ENCODE results near the gene NTN3. TPM values are rescaled to one million over a fixed set of nuclear protein-coding genes. Genes with fewer than 3 reads are reported as not detected.

The NTN3 gene
- total and polyA plus RNA-seq, 7 experiments from 2014 or later = not detected

- POLR2A ChIA-PET = no interaction called here
- intact Hi-C loops (cut with micrococcal nuclease) = no loop called here
- no peaks in the 10 kb centered on the region for H3K9me3 ChIP-seq (ENCODE audit: control insufficient read depth in 2 of 3, low read length in 3 of 3)
- peaks cover 11 to 14% (median 12%) of the 10 kb centered on the region in 7 donors for H3K4me1 Mint-ChIP-seq
- H3K4me3 ChIP-seq (ENCODE audit: low read length) = no peak overlapping the region
- no peaks in the 10 kb centered on the region for H3K27me3 Mint-ChIP-seq
- no peaks in the 10 kb centered on the region for H3K36me3 Mint-ChIP-seq
- H3K9me3 Mint-ChIP-seq = no peaks in the 10 kb centered on the region
- ATAC-seq (no peak), DNase-seq (no peak)
- no peaks in the 10 kb centered on the region for H3K27me3 ChIP-seq (ENCODE audit: control insufficient read depth in 2 of 2, insufficient read depth in 2 of 2, low read length in 2 of 2)
- H3K4me1 ChIP-seq (ENCODE audit: control insufficient read depth in 2 of 2, insufficient read depth in 2 of 2, low read length in 2 of 2) = peaks cover 10 to 15% of the 10 kb centered on the region in 2 donors
- H3K36me3 ChIP-seq (ENCODE audit: control insufficient read depth in 2 of 3, insufficient read depth in 3 of 3, low read length in 3 of 3) = no peaks in the 10 kb centered on the region
- CTCF ChIA-PET = interaction anchor here (0.6 kb wide), 1 partner anchor 228 kb away, joined by 3 read pairs; no protein-coding TSS in a partner anchor
- no peak overlapping the region for H3K4me3 Mint-ChIP-seq
- H3K27ac ChIP-seq (ENCODE audit: low read depth, low read length) = no peak overlapping the region
- H3K27ac Mint-ChIP-seq = no peak overlapping the region
These were observed 18.5 kb downstream of the NTN3 start for GRCh38 chr16:2489581-2489980.

GRCh38 chr16:2490190-2491105, 19.4 kb downstream of the NTN3 start:
- intact Hi-C loops (cut with micrococcal nuclease) = no loop called here
- H3K4me1 ChIP-seq (ENCODE audit: control insufficient read depth in 2 of 2, insufficient read depth in 2 of 2, low read length in 2 of 2) = peaks cover 10 to 15% of the 10 kb centered on the region in 2 donors
- H3K36me3 ChIP-seq (ENCODE audit: control insufficient read depth in 2 of 3, insufficient read depth in 3 of 3, low read length in 3 of 3) = no peaks in the 10 kb centered on the region
- Mint-ChIP-seq H3K9me3 (no peaks in the 10 kb centered on the region), H3K4me3 (no peak overlapping the region), H3K27ac (no peak overlapping the region), H3K36me3 (no peaks in the 10 kb centered on the region), H3K4me1 (peaks cover 10 to 13% (median 11%) of the 10 kb centered on the region in 7 donors), H3K27me3 (no peaks in the 10 kb centered on the region)
- ATAC-seq (no peak), DNase-seq (no peak)
- no peak overlapping the region for H3K27ac ChIP-seq (ENCODE audit: low read depth, low read length)
- ChIA-PET POLR2A (no interaction called here), CTCF (no interaction called here)
- no peaks in the 10 kb centered on the region for H3K9me3 ChIP-seq (ENCODE audit: control insufficient read depth in 2 of 3, low read length in 3 of 3)
- H3K4me3 ChIP-seq (ENCODE audit: low read length) = no peak overlapping the region
- no peaks in the 10 kb centered on the region for H3K27me3 ChIP-seq (ENCODE audit: control insufficient read depth in 2 of 2, insufficient read depth in 2 of 2, low read length in 2 of 2)

- no peaks in the 10 kb centered on the region for H3K27me3 Mint-ChIP-seq
- peaks cover 3 to 5% (median 4%) of the 10 kb centered on the region in 7 donors for H3K4me1 Mint-ChIP-seq
- intact Hi-C loops (cut with micrococcal nuclease) = no loop called here
- H3K9me3 Mint-ChIP-seq = no peaks in the 10 kb centered on the region
- ChIA-PET CTCF (interaction anchor here (0.9 kb wide), 1 partner anchor 9 kb away, joined by 3 read pairs; no protein-coding TSS in a partner anchor), POLR2A (no interaction called here)
- H3K27me3 ChIP-seq (ENCODE audit: control insufficient read depth in 2 of 2, insufficient read depth in 2 of 2, low read length in 2 of 2) = no peaks in the 10 kb centered on the region
- H3K9me3 ChIP-seq (ENCODE audit: control insufficient read depth in 2 of 3, low read length in 3 of 3) = no peaks in the 10 kb centered on the region
- H3K4me3 Mint-ChIP-seq = no peak overlapping the region
- H3K27ac ChIP-seq (ENCODE audit: low read depth, low read length) = no peak overlapping the region
- peaks cover 2 to 4% of the 10 kb centered on the region in 2 donors for H3K4me1 ChIP-seq (ENCODE audit: control insufficient read depth in 2 of 2, insufficient read depth in 2 of 2, low read length in 2 of 2)
- peak overlapping the region in 1 of 9 donors; percentile 36 for H3K27ac Mint-ChIP-seq
- DNase-seq (no peak), ATAC-seq (no peak)
- peaks cover 0 to 15% (median 0%) of the 10 kb centered on the region in 3 experiments for H3K36me3 ChIP-seq (ENCODE audit: control insufficient read depth in 2 of 3, insufficient read depth in 3 of 3, low read length in 3 of 3)
- H3K36me3 Mint-ChIP-seq = peaks cover 0 to 3% (median 0%) of the 10 kb centered on the region in 5 donors
- no peak overlapping the region for H3K4me3 ChIP-seq (ENCODE audit: low read length)
These were observed 21.2 kb downstream of the NTN3 start for GRCh38 chr16:2492292-2492691.

- H3K27me3 Mint-ChIP-seq = no peaks in the 10 kb centered on the region
- ATAC-seq (no peak), DNase-seq (no peak)
- CTCF ChIA-PET = no interaction called here
- H3K27ac ChIP-seq (ENCODE audit: low read depth, low read length) = no peak overlapping the region
- H3K4me3 ChIP-seq (ENCODE audit: low read length) = no peak overlapping the region
- H3K36me3 ChIP-seq (ENCODE audit: control insufficient read depth in 2 of 3, insufficient read depth in 3 of 3, low read length in 3 of 3) = peaks cover 0 to 19% (median 0%) of the 10 kb centered on the region in 3 experiments
- no peaks in the 10 kb centered on the region for H3K9me3 ChIP-seq (ENCODE audit: control insufficient read depth in 2 of 3, low read length in 3 of 3)
- H3K4me1 Mint-ChIP-seq = no peaks in the 10 kb centered on the region
- peaks cover 0 to 8% (median 0%) of the 10 kb centered on the region in 5 donors for H3K36me3 Mint-ChIP-seq
- intact Hi-C loops (cut with micrococcal nuclease) = no loop called here
- POLR2A ChIA-PET = no interaction called here
- H3K27me3 ChIP-seq (ENCODE audit: control insufficient read depth in 2 of 2, insufficient read depth in 2 of 2, low read length in 2 of 2) = no peaks in the 10 kb centered on the region
- H3K4me1 ChIP-seq (ENCODE audit: control insufficient read depth in 2 of 2, insufficient read depth in 2 of 2, low read length in 2 of 2) = no peaks in the 10 kb centered on the region
- H3K27ac Mint-ChIP-seq = no peak overlapping the region
- H3K4me3 Mint-ChIP-seq = no peak overlapping the region
- no peaks in the 10 kb centered on the region for H3K9me3 Mint-ChIP-seq
These were observed 22.5 kb downstream of the NTN3 start for GRCh38 chr16:2493605-2494004.

GRCh38 chr16:2494616-2495015, 23.5 kb downstream of the NTN3 start:
- Histone ChIP-seq H3K4me3 (ENCODE audit: low read length) (no peak overlapping the region), H3K4me1 (ENCODE audit: control insufficient read depth in 2 of 2, insufficient read depth in 2 of 2, low read length in 2 of 2) (no peaks in the 10 kb centered on the region), H3K27ac (ENCODE audit: low read depth, low read length) (no peak overlapping the region), H3K36me3 (ENCODE audit: control insufficient read depth in 2 of 3, insufficient read depth in 3 of 3, low read length in 3 of 3) (peaks cover 0 to 19% (median 0%) of the 10 kb centered on the region in 3 experiments), H3K27me3 (ENCODE audit: control insufficient read depth in 2 of 2, insufficient read depth in 2 of 2, low read length in 2 of 2) (no peaks in the 10 kb centered on the region), H3K9me3 (ENCODE audit: control insufficient read depth in 2 of 3, low read length in 3 of 3) (no peaks in the 10 kb centered on the region)
- Mint-ChIP-seq H3K27me3 (no peaks in the 10 kb centered on the region), H3K4me3 (no peak overlapping the region), H3K36me3 (peaks cover 0 to 8% (median 0%) of the 10 kb centered on the region in 5 donors), H3K27ac (no peak overlapping the region), H3K9me3 (no peaks in the 10 kb centered on the region), H3K4me1 (no peaks in the 10 kb centered on the region)
- no peak for DNase-seq
- intact Hi-C loops (cut with micrococcal nuclease) = no loop called here
- POLR2A ChIA-PET = no interaction called here
- ATAC-seq = no peak
- CTCF ChIA-PET = no interaction called here

- Histone ChIP-seq H3K4me1 (ENCODE audit: control insufficient read depth in 2 of 2, insufficient read depth in 2 of 2, low read length in 2 of 2) (no peaks in the 10 kb centered on the region), H3K36me3 (ENCODE audit: control insufficient read depth in 2 of 3, insufficient read depth in 3 of 3, low read length in 3 of 3) (peaks cover 0 to 19% (median 0%) of the 10 kb centered on the region in 3 experiments), H3K27ac (ENCODE audit: low read depth, low read length) (no peak overlapping the region), H3K27me3 (ENCODE audit: control insufficient read depth in 2 of 2, insufficient read depth in 2 of 2, low read length in 2 of 2) (no peaks in the 10 kb centered on the region), H3K4me3 (ENCODE audit: low read length) (no peak overlapping the region), H3K9me3 (ENCODE audit: control insufficient read depth in 2 of 3, low read length in 3 of 3) (no peaks in the 10 kb centered on the region)
- H3K27me3 Mint-ChIP-seq = no peaks in the 10 kb centered on the region
- H3K36me3 Mint-ChIP-seq = peaks cover 0 to 8% (median 0%) of the 10 kb centered on the region in 5 donors
- CTCF ChIA-PET = interaction anchor here (0.7 kb wide), 1 partner anchor 9 kb away, joined by 4 read pairs; no protein-coding TSS in a partner anchor
- no peaks in the 10 kb centered on the region for H3K4me1 Mint-ChIP-seq
- DNase-seq (no peak), ATAC-seq (no peak)
- POLR2A ChIA-PET = no interaction called here
- no peak overlapping the region for H3K4me3 Mint-ChIP-seq
- H3K9me3 Mint-ChIP-seq = no peaks in the 10 kb centered on the region
- no peak overlapping the region for H3K27ac Mint-ChIP-seq
- intact Hi-C loops (cut with micrococcal nuclease) = no loop called here
These were observed 23.9 kb downstream of the NTN3 start for GRCh38 chr16:2495041-2495440.

Data from naive thymus-derived CD4-positive, alpha-beta T cell (primary cell).